Ovary (tissue), 3 donors: Measurements from ENCODE around the gene ATP2B2.

Experiments used
- EP300 ChIP-seq: sonication (generic); formaldehyde crosslinking; IDR thresholded peaks from one replicate; pipeline ENCODE4 v1.6.1; 2017; ENCODE audit warnings: antibody characterized with exemption
- POLR2A ChIP-seq: fragments of 450-650 bp; IDR thresholded peaks from one replicate; pipeline ENCODE4 v1.6.1; 2017; ENCODE audit warnings: antibody characterized with exemption, mild to moderate bottlenecking, moderate library complexity
- TF ChIP-seq, protein P1 (sequence below), 3 donors: fragments of 450-650 bp in 2 of 3; fragments of 200-600 bp in 1 of 3; IDR thresholded peaks; one replicate each; pipeline versions ENCODE4 v1.5.1 to v1.8.0; 2016 to 2022; ENCODE audit warnings: antibody characterized with exemption in 3 of 3, mild to moderate bottlenecking in 1 of 3
- donor health status: DM: no; HTN: no; CAD: no.

DNA sequence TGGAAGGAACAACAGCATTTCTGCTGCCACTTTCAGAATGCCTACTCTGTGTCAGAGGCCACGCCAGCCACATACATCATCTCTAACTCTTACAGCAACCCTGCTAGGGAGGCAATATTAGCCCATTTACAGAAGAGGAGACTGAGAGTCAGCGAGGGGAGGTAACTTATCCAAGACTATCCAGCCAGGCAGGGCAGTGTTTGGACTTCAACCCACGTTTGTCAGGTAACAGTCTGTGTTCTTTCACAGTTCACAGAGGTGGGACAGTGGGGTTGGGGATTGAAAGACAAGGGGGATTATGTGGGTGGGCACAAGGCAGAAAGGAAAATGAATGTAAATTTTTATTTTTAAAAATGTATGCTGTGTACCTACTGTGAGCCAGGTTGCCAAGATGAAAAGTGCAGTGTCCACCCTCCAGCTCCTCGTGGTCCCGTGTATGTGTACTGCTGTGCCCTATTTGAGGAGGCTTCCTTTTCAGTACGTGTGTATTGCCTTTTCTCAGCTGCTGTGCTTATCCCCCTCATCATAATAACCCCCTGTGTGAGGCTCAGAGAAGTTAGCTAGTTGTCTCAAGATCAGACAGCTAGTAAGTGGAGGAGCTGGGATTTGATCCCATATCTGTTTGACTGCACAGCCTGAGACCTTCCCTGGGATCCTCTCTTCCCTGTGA lies 16.5 kb upstream of the ATP2B2 start:
- TF ChIP-seq, protein P1, sequence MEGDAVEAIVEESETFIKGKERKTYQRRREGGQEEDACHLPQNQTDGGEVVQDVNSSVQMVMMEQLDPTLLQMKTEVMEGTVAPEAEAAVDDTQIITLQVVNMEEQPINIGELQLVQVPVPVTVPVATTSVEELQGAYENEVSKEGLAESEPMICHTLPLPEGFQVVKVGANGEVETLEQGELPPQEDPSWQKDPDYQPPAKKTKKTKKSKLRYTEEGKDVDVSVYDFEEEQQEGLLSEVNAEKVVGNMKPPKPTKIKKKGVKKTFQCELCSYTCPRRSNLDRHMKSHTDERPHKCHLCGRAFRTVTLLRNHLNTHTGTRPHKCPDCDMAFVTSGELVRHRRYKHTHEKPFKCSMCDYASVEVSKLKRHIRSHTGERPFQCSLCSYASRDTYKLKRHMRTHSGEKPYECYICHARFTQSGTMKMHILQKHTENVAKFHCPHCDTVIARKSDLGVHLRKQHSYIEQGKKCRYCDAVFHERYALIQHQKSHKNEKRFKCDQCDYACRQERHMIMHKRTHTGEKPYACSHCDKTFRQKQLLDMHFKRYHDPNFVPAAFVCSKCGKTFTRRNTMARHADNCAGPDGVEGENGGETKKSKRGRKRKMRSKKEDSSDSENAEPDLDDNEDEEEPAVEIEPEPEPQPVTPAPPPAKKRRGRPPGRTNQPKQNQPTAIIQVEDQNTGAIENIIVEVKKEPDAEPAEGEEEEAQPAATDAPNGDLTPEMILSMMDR (IDR thresholded peaks at IDR 0.05): no peak
- TF ChIP-seq POLR2A: no peak
- TF ChIP-seq EP300: no peak
